GM21447 (cell line): ENCODE measurements around the gene ZNF124.

Source experiments
- ATAC-seq: cut with Tn5 transposase; IDR thresholded peaks from one replicate; pipeline ENCODE4 v1.9.1; 2021; ENCODE audit not compliant: unreplicated experiment

ZNF124 gene

DNA sequence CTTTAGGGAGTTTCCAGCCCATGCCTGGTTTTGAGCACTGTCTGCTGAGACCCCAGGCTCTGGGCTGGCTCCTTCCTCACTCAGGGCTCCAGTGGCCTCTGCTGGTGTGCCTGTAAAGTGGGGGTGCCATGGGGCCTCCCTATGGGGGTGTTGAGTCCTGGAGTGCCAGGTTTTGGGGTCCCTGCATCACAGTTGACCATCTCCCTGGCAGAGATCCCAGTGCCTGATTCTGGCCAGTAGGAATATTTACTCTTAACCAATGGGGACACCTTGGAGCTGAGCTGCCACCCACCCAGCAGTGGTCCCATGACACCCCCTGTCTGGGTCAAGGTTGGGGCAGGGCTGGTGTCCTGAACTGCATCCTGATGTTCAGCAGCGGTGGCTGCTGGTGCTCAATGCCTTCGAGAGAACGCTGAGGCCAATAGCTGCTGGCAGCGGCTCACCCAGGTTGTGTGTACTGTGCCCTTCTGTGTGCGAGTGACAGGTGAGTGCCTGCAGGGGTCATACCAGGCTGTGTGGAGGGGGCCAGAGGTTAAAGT, 58.0 kb downstream of the ZNF124 start:
- no peak for ATAC-seq

DNA sequence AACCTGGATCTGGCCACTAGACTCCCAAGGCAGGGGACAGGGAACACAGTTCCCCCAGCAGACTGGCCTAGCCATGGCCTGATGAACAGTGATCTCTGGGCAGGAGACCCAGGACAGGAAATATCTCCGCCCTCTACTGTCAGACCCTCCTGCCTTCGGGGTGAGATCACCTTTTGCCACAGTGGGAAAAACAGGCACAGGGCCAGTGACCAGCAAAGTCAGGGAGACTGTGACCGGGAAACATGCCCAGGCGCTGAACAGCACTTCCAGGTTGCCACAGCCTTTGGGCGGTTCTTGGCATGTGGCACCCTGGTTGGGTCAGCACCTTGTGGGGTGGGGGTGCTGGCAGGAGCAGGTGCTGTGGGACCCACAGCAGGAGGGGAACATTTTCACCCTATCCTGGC, 58.7 kb downstream of the ZNF124 start:
- no peak for ATAC-seq

DNA sequence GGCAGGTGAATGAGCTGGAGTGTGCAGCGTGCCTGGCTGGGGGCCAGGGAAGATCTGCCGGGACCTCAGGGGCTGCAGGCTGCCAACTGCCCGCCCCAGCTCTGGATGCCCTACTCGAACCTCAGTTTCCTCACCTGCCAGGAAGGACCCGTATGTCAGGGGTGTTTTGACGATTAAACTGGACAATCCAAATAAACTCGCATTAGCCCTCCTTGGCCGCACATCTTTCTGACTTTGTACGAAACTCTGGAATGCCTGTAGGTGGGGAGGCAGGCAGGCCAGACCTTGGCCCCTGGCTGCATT, 59.4 kb downstream of the ZNF124 start:
- ATAC-seq = no peak

DNA sequence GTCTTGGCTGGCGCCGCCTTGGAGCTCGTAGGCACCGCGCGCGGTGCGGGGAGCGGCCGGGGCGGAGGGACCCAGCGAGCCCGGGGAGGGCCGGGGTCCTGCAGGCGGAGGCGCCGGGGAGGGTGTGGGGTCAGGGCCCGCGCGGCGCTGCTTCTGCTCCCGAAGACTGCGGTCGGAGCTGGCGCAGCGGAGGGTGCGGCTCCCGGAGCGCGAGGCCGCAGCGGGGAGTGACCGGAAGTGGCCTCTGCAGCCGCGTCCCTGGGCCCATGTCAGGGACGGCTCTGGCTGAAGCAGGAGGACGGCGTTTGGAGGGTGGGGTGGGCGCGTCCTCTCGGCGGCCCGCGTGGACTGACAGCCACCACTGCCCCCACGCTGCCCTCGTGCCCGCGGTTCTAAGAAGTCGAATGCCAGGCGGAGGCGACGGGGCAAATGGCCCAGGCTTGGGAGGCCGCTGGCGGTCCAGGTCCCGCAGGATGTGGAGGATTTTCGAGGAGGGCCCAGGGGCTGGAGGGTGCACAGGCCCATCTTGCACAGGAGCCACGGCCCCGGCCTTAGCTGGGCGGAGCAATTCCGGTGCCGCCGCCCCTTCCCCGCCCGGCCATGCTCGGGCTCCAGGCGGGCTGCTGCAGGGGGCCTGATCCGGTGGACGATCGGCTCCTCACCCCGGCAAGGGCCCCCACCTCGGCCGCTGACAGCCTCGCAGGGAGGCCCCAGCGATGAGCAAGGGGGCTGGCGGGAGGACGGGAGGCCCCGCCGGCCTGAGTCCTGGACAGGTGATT, 59.9 kb downstream of the ZNF124 start:
- ATAC-seq = no peak

DNA sequence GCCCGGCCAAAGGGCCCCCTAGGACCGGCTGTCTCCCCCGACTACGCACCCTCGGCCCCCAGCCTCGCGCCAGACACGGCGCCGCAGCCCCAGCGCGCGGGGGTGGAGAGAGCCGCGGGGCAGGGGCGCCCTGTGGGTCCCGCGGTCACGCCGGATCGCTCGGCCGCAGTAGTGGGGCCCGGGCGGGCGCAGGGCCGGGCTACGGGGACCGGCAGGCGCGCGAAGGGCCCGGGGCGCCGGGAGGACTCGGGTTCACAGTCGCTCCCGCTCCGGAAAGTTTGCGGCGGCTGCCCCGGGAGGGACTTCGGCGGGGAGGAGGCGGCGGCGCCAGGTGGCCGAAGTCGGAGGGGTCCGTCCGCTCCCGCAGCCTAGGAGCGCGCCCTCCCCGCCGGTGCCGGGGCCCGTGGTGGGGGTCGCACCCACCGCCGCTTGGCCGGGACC, 60.5 kb downstream of the ZNF124 start:
- no peak for ATAC-seq

DNA sequence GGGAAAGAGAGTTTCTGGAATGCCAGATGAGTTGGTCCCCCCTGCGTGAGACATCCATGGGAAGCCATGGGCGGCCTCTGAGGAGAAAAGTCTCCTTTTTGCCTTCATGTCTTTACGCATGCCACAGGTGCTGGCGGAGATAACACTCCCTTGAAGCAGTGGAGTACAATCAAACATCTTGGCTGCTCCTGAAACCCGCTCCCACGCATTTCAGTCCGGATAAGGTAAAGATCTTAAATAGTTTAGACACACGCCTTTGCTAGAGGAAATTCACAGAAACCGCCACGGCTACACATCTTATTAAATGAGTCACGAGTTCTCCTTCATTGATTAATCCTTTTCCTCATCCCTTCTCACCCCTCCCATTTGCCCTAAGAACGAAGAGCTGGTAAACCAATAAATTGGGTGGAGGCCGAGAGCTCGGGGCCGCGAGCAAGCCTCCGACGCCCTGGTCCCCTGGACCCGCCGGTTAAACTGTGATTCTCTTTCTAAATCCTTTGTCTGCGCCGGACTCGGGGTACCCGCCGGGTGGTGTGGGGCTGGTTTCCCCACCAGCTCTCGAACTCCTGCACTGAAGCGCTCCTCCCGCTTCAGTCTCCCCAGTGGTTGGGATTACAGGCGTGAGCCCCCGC, 61.1 kb downstream of the ZNF124 start:
- no peak for ATAC-seq

DNA sequence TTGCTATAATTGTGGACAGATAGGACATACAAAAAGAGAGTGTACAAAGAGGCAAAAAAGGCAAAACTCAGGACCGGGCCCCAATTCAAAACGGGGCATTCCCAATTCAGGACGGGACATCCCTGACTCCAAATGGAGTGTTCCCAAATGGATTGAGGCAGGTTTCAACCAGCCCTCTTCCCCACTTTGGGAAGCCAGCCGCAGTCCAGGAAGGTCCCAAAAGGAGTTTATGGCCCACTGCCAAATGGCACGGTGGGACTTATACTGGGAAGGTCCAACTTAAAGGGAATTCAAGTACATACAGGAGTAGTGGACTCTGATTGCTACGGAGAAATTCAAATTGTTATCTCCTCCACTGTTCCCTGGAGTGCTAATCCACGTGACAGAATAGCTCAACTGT, 64.1 kb downstream of the ZNF124 start:
- no peak for ATAC-seq

DNA sequence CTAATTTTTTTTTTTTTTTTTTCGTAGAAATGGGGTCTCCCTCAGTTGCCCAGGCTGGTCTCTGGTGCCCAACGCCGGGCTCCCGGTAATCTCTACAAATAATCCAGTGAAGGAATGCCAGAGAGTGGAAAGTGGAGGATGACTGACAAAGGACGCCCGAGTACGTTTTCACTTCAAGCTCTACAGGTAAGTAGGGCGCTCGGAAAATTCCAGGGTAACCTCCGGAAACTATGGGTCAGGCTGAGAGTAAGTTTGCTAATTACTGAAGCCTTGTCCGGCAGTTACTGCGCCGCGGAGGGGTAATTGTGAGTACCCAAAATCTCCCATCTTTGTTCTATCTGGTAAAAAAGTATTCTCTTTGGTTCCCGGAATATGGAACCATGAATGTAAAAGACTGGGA, 65.9 kb downstream of the ZNF124 start:
- ATAC-seq = no peak
